ENCODE data around the gene ZDHHC12.
A peak's percentile ranks its signal among the peaks of the same experiment; 100 is the strongest.
"Not testable (repeated sequence)": the region's sequence is repeated elsewhere in the genome, so short reads cannot be mapped to it uniquely, and the experiment has no call there.

The ZDHHC12 gene

GRCh38 chr9:128706671-128707381 is 17.1 kb downstream of the ZDHHC12 start:
- peak; percentile 21 for DNase-seq

GRCh38 chr9:128706045-128706444 is 17.9 kb downstream of the ZDHHC12 start:
- peak; percentile 12 for DNase-seq

GRCh38 chr9:128705051-128705965 is 18.6 kb downstream of the ZDHHC12 start:
- peak; percentile 22 for DNase-seq

GRCh38 chr9:128704356-128704670 is 19.6 kb downstream of the ZDHHC12 start:
- no peak for DNase-seq

GRCh38 chr9:128703616-128704355 is 20.1 kb downstream of the ZDHHC12 start:
- peak; percentile 40 for DNase-seq

GRCh38 chr9:128702949-128703615 is 20.8 kb downstream of the ZDHHC12 start:
- DNase-seq, result peak; percentile 53

GRCh38 chr9:128702445-128702948 is 21.4 kb downstream of the ZDHHC12 start, which contains the start of gene PKN3:
Gene PKN3, plus strand, starts transcription at chr9:128702503. Its CDS starts 413 bp downstream, at chr9:128702916.
- DNase-seq, result peak; percentile 92

GRCh38 chr9:128701227-128701854 is 22.6 kb downstream of the ZDHHC12 start:
- no peak for DNase-seq

GRCh38 chr9:128699096-128699795 is 24.7 kb downstream of the ZDHHC12 start:
- not testable (repeated sequence) for DNase-seq

GRCh38 chr9:128696923-128697707 is 26.8 kb downstream of the ZDHHC12 start:
- DNase-seq, result no peak

GRCh38 chr9:128694344-128694743 is 29.6 kb downstream of the ZDHHC12 start:
- no peak for DNase-seq

- DNase-seq, result not testable (repeated sequence)
Observed at GRCh38 chr9:128693738-128694137, 30.2 kb downstream of the ZDHHC12 start.

- no peak for DNase-seq
Observed at GRCh38 chr9:128690684-128691034, 33.3 kb downstream of the ZDHHC12 start.

- DNase-seq, result peak; percentile 76
Observed at GRCh38 chr9:128689820-128690683, 33.9 kb downstream of the ZDHHC12 start.

- DNase-seq, result peak; percentile 79
Observed at GRCh38 chr9:128689293-128689774, 34.6 kb downstream of the ZDHHC12 start.

- DNase-seq, result peak; percentile 96
Observed at GRCh38 chr9:128688501-128689292, 35.2 kb downstream of the ZDHHC12 start, which contains the start of gene SET. Gene SET, plus strand, starts transcription at chr9:128689222. Its CDS starts 361 bp downstream, at chr9:128689583.

- no peak for DNase-seq
Observed at GRCh38 chr9:128687453-128687852, 36.5 kb downstream of the ZDHHC12 start.

Data from right hindlimb (tissue), 1 donor.